HG03039 (cell line): ENCODE measurements around the gene GALNT10.

Source experiments
- ATAC-seq: cut with Tn5 transposase; IDR thresholded peaks from one replicate; pipeline ENCODE4 v1.9.1; 2021; ENCODE audit warnings: mild to moderate bottlenecking, moderate library complexity; ENCODE audit not compliant: unreplicated experiment

GALNT10 gene

GRCh38 chr5:154228696-154229095, 38.2 kb downstream of the GALNT10 start:
- peak; percentile 92 for ATAC-seq

- no peak for ATAC-seq
Observed at GRCh38 chr5:154230526-154230925, 40.0 kb downstream of the GALNT10 start.

GRCh38 chr5:154234551-154234950, 44.0 kb downstream of the GALNT10 start:
- ATAC-seq = no peak

- no peak for ATAC-seq
Observed at GRCh38 chr5:154236011-154236410, 45.5 kb downstream of the GALNT10 start.

- ATAC-seq = no peak
Observed at GRCh38 chr5:154236536-154237375, 46.2 kb downstream of the GALNT10 start.

GRCh38 chr5:154237376-154237743, 46.8 kb downstream of the GALNT10 start:
- no peak for ATAC-seq

- ATAC-seq = no peak
Observed at GRCh38 chr5:154237946-154238345, 47.4 kb downstream of the GALNT10 start.

GRCh38 chr5:154238776-154239481, 48.4 kb downstream of the GALNT10 start:
- no peak for ATAC-seq

GRCh38 chr5:154240595-154240994, 50.1 kb downstream of the GALNT10 start:
- ATAC-seq = no peak

- no peak for ATAC-seq
Observed at GRCh38 chr5:154241021-154241420, 50.5 kb downstream of the GALNT10 start.

GRCh38 chr5:154242442-154242841, 51.9 kb downstream of the GALNT10 start:
- ATAC-seq = no peak

GRCh38 chr5:154242964-154243376, 52.4 kb downstream of the GALNT10 start:
- ATAC-seq = peak; percentile 59

- ATAC-seq = no peak
Observed at GRCh38 chr5:154243736-154244135, 53.2 kb downstream of the GALNT10 start.

- no peak for ATAC-seq
Observed at GRCh38 chr5:154244476-154244875, 53.9 kb downstream of the GALNT10 start.

- no peak for ATAC-seq
Observed at GRCh38 chr5:154248691-154249090, 58.2 kb downstream of the GALNT10 start.

GRCh38 chr5:154249826-154250225, 59.3 kb downstream of the GALNT10 start:
- no peak for ATAC-seq

- no peak for ATAC-seq
Observed at GRCh38 chr5:154251529-154251928, 61.0 kb downstream of the GALNT10 start.

GRCh38 chr5:154253807-154254206, 63.3 kb downstream of the GALNT10 start:
- ATAC-seq = no peak

GRCh38 chr5:154254896-154255295, 64.4 kb downstream of the GALNT10 start:
- no peak for ATAC-seq

- ATAC-seq = no peak
Observed at GRCh38 chr5:154257046-154257445, 66.5 kb downstream of the GALNT10 start.

- no peak for ATAC-seq
Observed at GRCh38 chr5:154258531-154259217, 68.1 kb downstream of the GALNT10 start.
